ENCODE measurements around the gene SOX1.

GRCh38 chr13:112098699-112099098 is 31.8 kb downstream of the SOX1 start:
- TF ChIP-seq EZH2phosphoT487 (IDR thresholded peaks at IDR 0.05) = no peak
- TF ChIP-seq, protein P1, sequence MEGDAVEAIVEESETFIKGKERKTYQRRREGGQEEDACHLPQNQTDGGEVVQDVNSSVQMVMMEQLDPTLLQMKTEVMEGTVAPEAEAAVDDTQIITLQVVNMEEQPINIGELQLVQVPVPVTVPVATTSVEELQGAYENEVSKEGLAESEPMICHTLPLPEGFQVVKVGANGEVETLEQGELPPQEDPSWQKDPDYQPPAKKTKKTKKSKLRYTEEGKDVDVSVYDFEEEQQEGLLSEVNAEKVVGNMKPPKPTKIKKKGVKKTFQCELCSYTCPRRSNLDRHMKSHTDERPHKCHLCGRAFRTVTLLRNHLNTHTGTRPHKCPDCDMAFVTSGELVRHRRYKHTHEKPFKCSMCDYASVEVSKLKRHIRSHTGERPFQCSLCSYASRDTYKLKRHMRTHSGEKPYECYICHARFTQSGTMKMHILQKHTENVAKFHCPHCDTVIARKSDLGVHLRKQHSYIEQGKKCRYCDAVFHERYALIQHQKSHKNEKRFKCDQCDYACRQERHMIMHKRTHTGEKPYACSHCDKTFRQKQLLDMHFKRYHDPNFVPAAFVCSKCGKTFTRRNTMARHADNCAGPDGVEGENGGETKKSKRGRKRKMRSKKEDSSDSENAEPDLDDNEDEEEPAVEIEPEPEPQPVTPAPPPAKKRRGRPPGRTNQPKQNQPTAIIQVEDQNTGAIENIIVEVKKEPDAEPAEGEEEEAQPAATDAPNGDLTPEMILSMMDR (IDR thresholded peaks at IDR 0.05) = no peak
